Measurements from ENCODE around the gene ZNF101. TPM values are rescaled to one million over a fixed set of nuclear protein-coding genes. Genes with fewer than 3 reads are reported as not detected.
A peak's percentile ranks its signal among the peaks of the same experiment; 100 is the strongest.

Gene ZNF101
- total RNA-seq, 1 donor from 2014 or later, result 8.3 TPM

- H3K36me3 Mint-ChIP-seq, result peaks cover 27% of the 10 kb centered on the region
- peak overlapping the region; percentile 53 for H3K27ac Mint-ChIP-seq
- DNase-seq (ENCODE audit: low spot score in 2 of 2, unreplicated experiment in 2 of 2), result no peak
- peaks cover 14% of the 10 kb centered on the region for H3K4me1 Mint-ChIP-seq
- TF ChIP-seq CTCF (IDR thresholded peaks at IDR 0.05; ENCODE audit: unreplicated experiment), result no peak
- H3K4me3 Mint-ChIP-seq, result no peak overlapping the region
- no peaks in the 10 kb centered on the region for H3K9me3 Mint-ChIP-seq
- H3K27me3 Mint-ChIP-seq (ENCODE audit: low read depth), result no peaks in the 10 kb centered on the region
Observed at GRCh38 chr19:19631346-19631745, 37.3 kb upstream of the ZNF101 start.

DNA sequence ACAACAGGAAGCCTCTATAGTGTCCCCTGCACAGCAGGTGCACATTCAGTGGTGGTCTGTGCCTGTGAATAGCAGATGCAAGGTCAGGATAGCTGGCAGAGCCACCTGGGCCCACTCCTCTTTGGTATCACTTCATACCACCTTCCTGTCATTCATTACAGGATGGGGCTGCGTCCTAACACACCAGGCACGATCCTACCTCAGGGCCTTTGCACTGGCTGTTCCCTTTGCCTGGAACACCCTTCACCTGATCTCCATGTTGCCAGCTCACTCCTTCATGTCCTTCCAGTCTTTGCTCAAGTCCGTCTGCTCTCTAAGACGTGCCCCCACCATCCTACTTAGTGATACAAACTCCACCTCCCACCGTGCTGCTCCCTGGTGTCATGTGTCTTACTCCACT lies 36.0 kb upstream of the ZNF101 start:
- no peaks in the 10 kb centered on the region for H3K9me3 Mint-ChIP-seq
- H3K36me3 Mint-ChIP-seq, result peaks cover 26% of the 10 kb centered on the region
- no peak overlapping the region for H3K27ac Mint-ChIP-seq
- H3K27me3 Mint-ChIP-seq (ENCODE audit: low read depth), result no peaks in the 10 kb centered on the region
- no peak overlapping the region for H3K4me3 Mint-ChIP-seq
- DNase-seq (ENCODE audit: low spot score in 2 of 2, unreplicated experiment in 2 of 2), result no peak
- TF ChIP-seq CTCF (IDR thresholded peaks at IDR 0.05; ENCODE audit: unreplicated experiment), result no peak
- peaks cover 2% of the 10 kb centered on the region for H3K4me1 Mint-ChIP-seq

GRCh38 chr19:19633711-19634515 lies 34.7 kb upstream of the ZNF101 start:
- Mint-ChIP-seq H3K27ac (no peak overlapping the region), H3K4me3 (no peak overlapping the region), H3K27me3 (ENCODE audit: low read depth) (no peaks in the 10 kb centered on the region), H3K4me1 (peaks cover under 1% of the 10 kb centered on the region), H3K36me3 (peaks cover 25% of the 10 kb centered on the region), H3K9me3 (no peaks in the 10 kb centered on the region)
- no peak for TF ChIP-seq CTCF (IDR thresholded peaks at IDR 0.05; ENCODE audit: unreplicated experiment)
- no peak for DNase-seq (ENCODE audit: low spot score in 2 of 2, unreplicated experiment in 2 of 2)

- H3K4me3 Mint-ChIP-seq, result no peak overlapping the region
- H3K27me3 Mint-ChIP-seq (ENCODE audit: low read depth), result no peaks in the 10 kb centered on the region
- no peak for TF ChIP-seq CTCF (IDR thresholded peaks at IDR 0.05; ENCODE audit: unreplicated experiment)
- H3K36me3 Mint-ChIP-seq, result peaks cover 25% of the 10 kb centered on the region
- no peak for DNase-seq (ENCODE audit: low spot score in 2 of 2, unreplicated experiment in 2 of 2)
- no peak overlapping the region for H3K27ac Mint-ChIP-seq
- H3K9me3 Mint-ChIP-seq, result no peaks in the 10 kb centered on the region
- H3K4me1 Mint-ChIP-seq, result no peaks in the 10 kb centered on the region
Observed at GRCh38 chr19:19634516-19635312, 33.9 kb upstream of the ZNF101 start.

DNA sequence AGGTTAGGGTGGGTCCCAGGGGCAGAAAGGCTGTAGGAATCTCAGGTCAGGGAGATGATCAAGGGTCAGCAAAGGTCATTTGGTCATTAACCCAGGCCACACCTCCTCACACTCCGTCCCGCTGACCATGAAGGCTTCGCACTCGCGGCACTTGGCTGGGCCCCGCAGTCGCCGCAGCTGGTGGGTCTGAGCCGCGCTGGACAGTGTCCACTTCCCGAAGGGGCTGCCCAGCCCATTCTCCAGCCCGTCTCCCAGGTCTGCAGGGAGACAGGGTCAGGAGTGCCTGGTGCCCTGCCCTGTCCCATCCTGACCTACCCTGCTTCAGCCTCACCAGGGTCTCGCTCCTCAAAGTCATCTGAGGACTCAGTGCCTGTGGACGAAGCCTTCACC lies 33.3 kb upstream of the ZNF101 start:
- Mint-ChIP-seq H3K36me3 (peaks cover 25% of the 10 kb centered on the region), H3K9me3 (no peaks in the 10 kb centered on the region), H3K27ac (no peak overlapping the region), H3K4me3 (no peak overlapping the region), H3K4me1 (no peaks in the 10 kb centered on the region), H3K27me3 (ENCODE audit: low read depth) (no peaks in the 10 kb centered on the region)
- DNase-seq (ENCODE audit: low spot score in 2 of 2, unreplicated experiment in 2 of 2), result no peak
- no peak for TF ChIP-seq CTCF (IDR thresholded peaks at IDR 0.05; ENCODE audit: unreplicated experiment)

Measured in mesothelial cell of epicardium (in vitro differentiated cells).